AG04450 (cell line): ENCODE measurements around the gene SH3RF3. TPM values are rescaled to one million over a fixed set of nuclear protein-coding genes. Genes with fewer than 3 reads are reported as not detected.

Source experiments
- CTCF ChIA-PET: fragments of 300-600, 350-600 bp; formaldehyde crosslinking; extraction: SDS; loops from one replicate; lab custom pipeline; 2022; ENCODE audit warnings: antibody characterized with exemption, inconsistent platforms; lab: Charles Lee
- POLR2A ChIA-PET: fragments of 350-600 bp; formaldehyde crosslinking; extraction: SDS; loops from one replicate; lab custom pipeline; 2021; ENCODE audit warnings: antibody characterized with exemption, inconsistent platforms; lab: Yijun Ruan, JAX
- DNase-seq: peaks from one replicate; pipeline ENCODE4 v3.0.0-alpha.2; 2011; ENCODE audit warnings: low read depth, low spot score
- H3K27ac ChIP-seq: one replicate; pipeline ENCODE4 v1.5.1; 2012; ENCODE audit warnings: low read depth, low read length, control low read depth
- H3K27me3 ChIP-seq: one replicate; pipeline ENCODE4 v1.6.0; 2012; ENCODE audit warnings: low read length; ENCODE audit not compliant: control insufficient read depth, insufficient read depth
- H3K4me3 ChIP-seq: 2 replicates; pipeline ENCODE4 v1.5.1; 2011; ENCODE audit warnings: mild to moderate bottlenecking, low read depth, low read length, control low read depth
- H3K9me3 ChIP-seq: 2 replicates; pipeline ENCODE4 v1.5.1; 2012; ENCODE audit warnings: low read length; ENCODE audit not compliant: control insufficient read depth, insufficient read depth
- CTCF ChIP-seq: IDR thresholded peaks from 2 replicates; pipeline ENCODE4 v1.5.1; 2011; ENCODE audit warnings: low read depth, low read length, control low read depth, inconsistent platforms
- polyA plus RNA-seq: library from polyadenylated mRNA; depleted of rRNA; stranded (reverse); fragments of >200 nt; gene quantifications from 2 replicates; pipeline ENCODE4 v1.2.3, GENCODE V29; 2011

SH3RF3 gene
- polyA plus RNA-seq, 1 experiment = 5.7 TPM

GRCh38 chr2:109352056-109352897 is 223.3 kb downstream of the SH3RF3 start:
- POLR2A ChIA-PET = interaction anchor here (0.6 to 1.1 kb wide), 2 partner anchors 30 to 181 kb away, joined by 3 read pairs; no protein-coding TSS in a partner anchor
- CTCF ChIA-PET = interaction anchor here (0.6 to 0.9 kb wide), 2 partner anchors 158 to 272 kb away, joined by 4 to 8 read pairs; no protein-coding TSS in a partner anchor
- no peak for DNase-seq

DNA sequence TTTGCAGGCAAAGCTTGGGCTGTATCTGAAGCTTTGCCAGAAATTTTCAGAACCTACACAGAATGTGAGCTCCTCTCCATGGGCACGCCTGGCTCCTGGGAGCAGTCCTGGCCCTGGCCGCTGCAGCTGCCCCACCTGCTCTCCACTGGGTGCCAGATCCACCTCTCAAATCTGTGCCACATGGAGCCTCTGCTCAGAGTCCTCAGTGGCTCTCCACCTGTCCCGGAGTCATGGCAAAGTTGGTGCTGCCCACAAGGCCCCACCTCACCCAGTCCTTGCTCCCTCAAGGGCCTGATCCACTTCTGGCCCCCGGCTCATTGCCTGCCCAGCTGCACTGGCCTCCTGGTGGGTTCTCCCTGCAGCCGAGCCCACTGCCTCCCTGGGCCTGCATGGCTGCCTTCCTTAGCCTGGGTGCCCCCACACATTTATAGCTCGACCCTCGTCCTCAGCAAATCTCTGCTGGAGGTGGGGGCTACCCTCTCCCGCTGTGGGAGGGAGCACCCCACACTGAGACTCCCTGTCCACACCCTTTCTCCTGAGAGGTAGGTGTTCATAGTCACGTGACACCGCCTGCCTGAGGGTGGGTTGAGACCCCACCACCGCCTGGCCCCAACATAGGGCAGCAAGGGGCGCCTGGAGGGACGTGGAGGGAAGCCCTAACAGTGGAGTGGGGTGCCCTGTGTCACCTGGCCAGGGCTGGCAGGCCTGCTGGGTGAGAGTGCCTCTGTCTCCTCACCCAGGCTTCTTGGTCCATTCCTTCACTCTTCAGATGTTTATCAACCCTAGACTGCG is 224.1 kb downstream of the SH3RF3 start:
- no peak for DNase-seq
- Histone ChIP-seq H3K27me3 (no peaks in the 10 kb centered on the region), H3K4me3 (no peak overlapping the region), H3K9me3 (peaks cover 17% of the 10 kb centered on the region), H3K27ac (no peak overlapping the region)
- TF ChIP-seq CTCF = no peak
- POLR2A ChIA-PET = no interaction called here
- CTCF ChIA-PET = no interaction called here

More at GRCh38 chr2:109352056-109352897, 223.3 kb downstream of the SH3RF3 start:
- H3K27ac ChIP-seq = no peak overlapping the region
- H3K9me3 ChIP-seq = peaks cover 15% of the 10 kb centered on the region
- H3K27me3 ChIP-seq = no peaks in the 10 kb centered on the region
- no peak overlapping the region for H3K4me3 ChIP-seq
- no peak for TF ChIP-seq CTCF

DNA sequence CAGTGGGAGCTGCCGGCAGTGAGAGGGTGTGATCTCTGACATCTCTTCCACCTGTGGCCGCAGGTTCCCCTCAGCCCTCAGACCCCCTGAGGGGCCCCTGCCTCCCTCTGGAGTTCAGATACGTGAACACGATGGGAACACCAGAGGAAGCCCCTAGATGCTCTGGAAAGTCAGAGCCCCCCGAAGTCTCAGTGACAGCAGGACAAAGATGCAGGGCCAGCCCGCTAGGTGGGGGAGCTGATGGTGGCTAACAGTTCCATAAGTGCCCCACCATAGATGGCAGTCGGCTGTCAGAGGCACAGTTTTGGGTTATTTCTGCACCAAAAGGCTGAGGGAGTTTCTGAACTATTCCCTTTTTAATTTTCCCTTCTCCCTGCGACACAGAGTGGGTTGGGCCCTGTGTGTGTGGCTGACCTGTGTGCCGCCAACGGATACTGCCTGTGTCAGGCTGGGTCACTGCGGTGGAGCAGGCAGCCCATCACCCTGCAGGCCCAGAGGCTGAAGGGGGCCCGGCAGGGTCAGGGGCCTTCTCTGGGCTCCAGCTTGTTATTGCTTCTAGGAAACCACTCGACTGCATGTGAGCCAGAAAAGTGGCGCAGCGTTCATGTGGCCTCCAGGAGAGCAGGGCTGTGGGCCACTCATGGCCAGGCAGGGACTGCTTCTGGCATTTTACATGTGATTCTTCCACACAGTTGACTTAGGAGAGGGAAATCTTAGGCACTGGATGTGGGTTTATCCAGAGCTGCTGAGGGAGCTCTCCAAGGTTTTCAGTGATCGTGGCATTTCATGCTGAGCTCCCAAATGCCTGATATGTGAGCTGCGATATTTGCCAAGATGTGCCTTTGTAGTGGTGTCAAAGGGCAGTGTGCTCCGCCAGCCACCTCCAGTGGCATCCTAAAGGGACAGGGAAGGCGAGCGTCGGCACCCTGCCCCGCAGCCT is 225.1 kb downstream of the SH3RF3 start:
- Histone ChIP-seq H3K27ac (no peak overlapping the region), H3K4me3 (no peak overlapping the region), H3K9me3 (peaks cover 17% of the 10 kb centered on the region), H3K27me3 (no peaks in the 10 kb centered on the region)
- no peak for DNase-seq
- ChIA-PET CTCF (interaction anchor here (1.4 kb wide), 1 partner anchor 15 kb away, joined by 3 read pairs; no protein-coding TSS in a partner anchor), POLR2A (no interaction called here)
- TF ChIP-seq CTCF = no peak

- Histone ChIP-seq H3K4me3 (no peak overlapping the region), H3K27ac (no peak overlapping the region), H3K9me3 (peaks cover 17% of the 10 kb centered on the region), H3K27me3 (no peaks in the 10 kb centered on the region)
- CTCF ChIA-PET = interaction anchor here (1.4 kb wide), 1 partner anchor 14 kb away, joined by 3 read pairs; no protein-coding TSS in a partner anchor
- TF ChIP-seq CTCF = no peak
- no peak for DNase-seq
- POLR2A ChIA-PET = no interaction called here
Observed at GRCh38 chr2:109355192-109355843, 226.3 kb downstream of the SH3RF3 start.
